Neuron (in vitro differentiated cells): Measurements from ENCODE around the gene TENM3.
A peak's percentile ranks its signal among the peaks of the same experiment; 100 is the strongest.

Experiments
- H2AFZ ChIP-seq: one replicate; pipeline ENCODE4 v1.6.1; 2013; ENCODE audit warnings: low read depth, mild to moderate bottlenecking, inconsistent platforms, low read length, moderate library complexity
- H3K27me3 ChIP-seq: one replicate; pipeline ENCODE4 v1.6.1; 2013; ENCODE audit warnings: low read length; ENCODE audit not compliant: insufficient read depth
- H3K36me3 ChIP-seq: one replicate; pipeline ENCODE4 v1.6.1; 2013; ENCODE audit warnings: low read length; ENCODE audit not compliant: insufficient read depth
- H3K4me1 ChIP-seq: one replicate; pipeline ENCODE4 v1.6.1; 2013; ENCODE audit warnings: low read length; ENCODE audit not compliant: insufficient read depth
- H3K4me3 ChIP-seq: 2 replicates; pipeline ENCODE4 v1.5.1; 2013; ENCODE audit warnings: mild to moderate bottlenecking, low read length, moderate library complexity
- H3K9me3 ChIP-seq: one replicate; pipeline ENCODE4 v1.6.1; 2013; ENCODE audit warnings: low read length

Gene TENM3

DNA sequence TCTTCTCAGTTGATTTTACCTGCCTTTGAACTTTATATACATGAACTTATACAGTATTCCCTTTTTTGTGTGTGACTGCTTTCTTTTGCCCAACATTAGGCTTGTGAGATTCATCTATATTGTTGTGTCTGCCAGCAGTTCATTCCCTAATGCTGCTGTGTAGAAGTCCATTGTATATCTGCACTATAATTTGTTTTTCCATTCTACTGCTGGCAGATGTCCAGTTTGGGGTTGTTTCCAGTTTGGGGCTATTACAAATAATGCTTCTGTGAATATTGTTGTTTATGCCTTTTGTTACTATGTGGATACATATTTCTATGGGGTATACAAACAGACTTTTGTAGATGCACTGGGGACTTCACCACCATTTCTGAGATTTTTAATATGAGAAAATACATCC lies 405.6 kb downstream of the TENM3 start:
- no peaks in the 10 kb centered on the region for H3K4me1 ChIP-seq
- no peak overlapping the region for H3K4me3 ChIP-seq
- peaks cover 10% of the 10 kb centered on the region for H3K9me3 ChIP-seq
- H3K36me3 ChIP-seq: peaks cover 3% of the 10 kb centered on the region
- H3K27me3 ChIP-seq: no peaks in the 10 kb centered on the region
- H2AFZ ChIP-seq: no peak overlapping the region

DNA sequence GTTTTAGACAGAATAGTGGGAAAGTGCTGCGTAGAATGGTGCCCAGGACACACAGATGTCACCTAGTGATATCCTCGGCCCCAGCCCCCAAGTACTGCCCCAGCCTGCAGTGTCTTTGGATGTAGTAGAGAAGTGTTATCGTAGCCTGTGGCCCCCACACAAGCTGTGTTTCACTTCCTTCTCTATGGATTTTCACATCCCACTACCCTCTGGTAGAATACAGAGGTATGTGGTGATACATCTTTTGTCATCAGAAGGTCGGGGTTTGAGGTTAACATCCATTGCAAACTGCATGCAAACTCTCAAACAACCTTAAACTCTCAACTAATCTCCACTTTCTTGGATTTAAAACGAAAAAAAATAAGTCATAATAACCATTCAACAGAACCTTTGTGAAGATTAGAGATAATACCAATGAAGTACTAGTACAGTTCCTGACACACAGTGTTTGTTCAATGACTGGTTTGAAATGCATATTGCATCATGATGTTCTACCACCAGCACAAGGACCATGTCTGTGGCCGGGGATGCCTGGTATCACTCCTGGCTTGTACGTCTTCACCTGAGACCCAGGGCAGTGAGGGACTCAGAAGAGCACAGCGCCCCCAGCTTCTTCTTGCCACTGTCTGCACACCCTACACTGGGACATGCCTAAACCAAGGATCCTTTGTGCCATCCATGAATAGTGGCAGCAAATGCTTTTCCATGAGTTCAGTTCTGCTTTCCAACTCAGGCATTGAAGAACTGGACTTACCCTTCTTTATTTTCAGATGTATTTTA lies 406.7 kb downstream of the TENM3 start:
- Histone ChIP-seq H3K4me3 (no peak overlapping the region), H2AFZ (no peak overlapping the region), H3K4me1 (no peaks in the 10 kb centered on the region), H3K9me3 (peaks cover 10% of the 10 kb centered on the region), H3K27me3 (no peaks in the 10 kb centered on the region), H3K36me3 (peaks cover 3% of the 10 kb centered on the region)

DNA sequence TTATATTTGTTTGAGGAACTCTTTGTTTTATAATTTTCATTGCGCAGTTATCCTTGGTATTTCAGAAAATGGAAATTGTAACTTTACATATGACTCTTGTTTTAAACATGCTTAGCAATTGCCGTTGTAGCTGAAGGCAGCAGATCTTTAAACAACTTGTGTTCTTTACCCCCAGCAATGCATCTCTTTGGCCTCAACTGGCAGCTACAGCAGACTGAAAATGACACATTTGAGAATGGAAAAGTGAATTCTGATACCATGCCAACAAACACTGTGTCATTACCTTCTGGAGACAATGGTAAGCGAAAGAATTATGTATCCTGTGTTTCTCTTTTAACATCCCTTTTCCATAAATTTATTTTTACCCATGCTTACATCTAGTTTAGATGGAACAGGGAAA lies 410.4 kb downstream of the TENM3 start:
- Histone ChIP-seq H3K36me3 (peaks cover 9% of the 10 kb centered on the region), H3K27me3 (no peaks in the 10 kb centered on the region), H2AFZ (no peak overlapping the region), H3K4me3 (no peak overlapping the region), H3K4me1 (no peaks in the 10 kb centered on the region), H3K9me3 (peaks cover 8% of the 10 kb centered on the region)

DNA sequence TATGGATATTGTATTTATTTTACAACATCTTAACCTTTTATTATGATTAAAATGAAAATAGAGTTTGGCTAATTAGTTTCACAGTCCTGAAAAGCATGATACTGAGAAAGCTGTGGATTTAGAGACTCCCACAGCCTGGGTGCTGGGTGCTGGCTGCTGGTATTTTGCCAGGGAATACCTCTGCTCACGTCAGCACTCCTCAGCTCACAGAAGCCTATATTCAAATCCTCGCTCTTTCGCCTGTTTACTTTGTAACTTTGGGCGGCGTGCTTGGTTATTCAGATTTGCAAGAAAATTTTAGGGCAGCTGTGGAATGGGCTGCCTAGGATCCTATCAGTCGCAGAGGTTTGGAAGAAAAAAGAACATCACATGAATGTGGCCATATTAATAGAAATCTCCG lies 412.1 kb downstream of the TENM3 start:
- H3K4me3 ChIP-seq: no peak overlapping the region

DNA sequence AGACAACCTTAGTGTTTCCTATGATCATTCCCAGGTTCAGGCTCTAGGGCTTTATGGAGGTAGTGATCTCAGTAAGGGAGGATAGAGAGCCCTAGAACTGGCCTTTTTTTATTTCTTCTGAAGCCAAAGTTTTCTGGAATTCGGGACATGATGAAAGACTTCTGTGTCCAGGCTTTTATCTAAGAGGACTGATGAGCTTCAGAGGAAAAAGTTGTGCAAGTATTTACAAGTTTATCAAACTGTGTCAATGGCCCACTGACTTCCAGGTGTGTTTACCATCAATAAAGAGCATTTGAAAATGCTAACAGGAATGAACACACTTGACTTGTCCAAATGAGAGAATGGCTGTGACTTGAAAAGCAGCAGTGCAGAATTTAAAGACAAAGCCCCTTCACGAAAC lies 419.3 kb downstream of the TENM3 start:
- H2AFZ ChIP-seq: no peak overlapping the region
- H3K4me3 ChIP-seq: no peak overlapping the region
- peaks cover 18% of the 10 kb centered on the region for H3K9me3 ChIP-seq
- no peaks in the 10 kb centered on the region for H3K4me1 ChIP-seq
- no peaks in the 10 kb centered on the region for H3K27me3 ChIP-seq
- H3K36me3 ChIP-seq: no peaks in the 10 kb centered on the region

More for the DNA sequence above, 412.1 kb downstream of the TENM3 start:
- H3K9me3 ChIP-seq: peaks cover 4% of the 10 kb centered on the region
- H3K36me3 ChIP-seq: peaks cover 9% of the 10 kb centered on the region
- H3K4me1 ChIP-seq: no peaks in the 10 kb centered on the region
- no peak overlapping the region for H2AFZ ChIP-seq
- no peaks in the 10 kb centered on the region for H3K27me3 ChIP-seq

DNA sequence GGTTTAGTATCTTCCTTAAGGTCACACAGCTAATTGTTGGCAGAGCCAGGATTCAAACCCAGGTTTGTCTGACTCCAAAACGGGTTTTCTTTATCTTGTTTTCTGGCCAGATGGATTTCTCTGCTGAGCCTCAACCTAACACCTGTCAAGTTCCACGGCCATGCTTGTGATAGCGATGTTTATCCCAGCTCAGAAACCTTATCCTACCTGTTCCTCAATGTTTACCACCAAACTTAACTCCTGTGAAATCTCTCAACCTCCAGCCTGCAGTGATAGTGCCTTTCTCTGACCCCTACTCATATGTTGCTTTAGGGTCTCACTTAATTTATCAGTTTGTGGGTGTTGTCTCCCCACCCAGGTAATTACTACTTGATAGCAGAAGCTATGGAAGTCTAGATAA lies 428.0 kb downstream of the TENM3 start:
- H3K4me1 ChIP-seq: no peaks in the 10 kb centered on the region
- no peak overlapping the region for H2AFZ ChIP-seq
- H3K4me3 ChIP-seq: no peak overlapping the region
- H3K36me3 ChIP-seq: peaks cover 13% of the 10 kb centered on the region
- no peaks in the 10 kb centered on the region for H3K27me3 ChIP-seq
- H3K9me3 ChIP-seq: no peaks in the 10 kb centered on the region

DNA sequence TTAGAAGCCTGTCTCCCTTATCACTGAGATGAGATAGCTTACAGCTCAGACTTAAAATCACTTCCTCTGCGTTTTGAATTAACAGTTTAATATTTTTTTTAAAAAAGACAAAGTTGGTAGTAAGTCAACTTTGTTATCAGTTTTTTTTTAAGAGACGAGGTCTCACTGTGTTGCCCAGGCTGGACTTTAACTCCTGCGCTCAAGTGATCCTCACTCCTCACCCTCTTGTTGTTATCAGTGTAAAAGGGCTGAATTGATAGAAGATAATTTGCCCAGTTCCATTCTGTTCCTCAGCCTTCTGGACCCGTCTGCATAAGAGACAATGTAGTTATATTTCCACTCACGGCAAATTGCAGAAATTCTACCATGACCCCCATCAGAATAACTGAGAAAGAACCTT lies 428.5 kb downstream of the TENM3 start:
- peaks cover 13% of the 10 kb centered on the region for H3K36me3 ChIP-seq
- no peaks in the 10 kb centered on the region for H3K9me3 ChIP-seq
- no peaks in the 10 kb centered on the region for H3K27me3 ChIP-seq
- H3K4me3 ChIP-seq: no peak overlapping the region
- no peaks in the 10 kb centered on the region for H3K4me1 ChIP-seq
- H2AFZ ChIP-seq: no peak overlapping the region

DNA sequence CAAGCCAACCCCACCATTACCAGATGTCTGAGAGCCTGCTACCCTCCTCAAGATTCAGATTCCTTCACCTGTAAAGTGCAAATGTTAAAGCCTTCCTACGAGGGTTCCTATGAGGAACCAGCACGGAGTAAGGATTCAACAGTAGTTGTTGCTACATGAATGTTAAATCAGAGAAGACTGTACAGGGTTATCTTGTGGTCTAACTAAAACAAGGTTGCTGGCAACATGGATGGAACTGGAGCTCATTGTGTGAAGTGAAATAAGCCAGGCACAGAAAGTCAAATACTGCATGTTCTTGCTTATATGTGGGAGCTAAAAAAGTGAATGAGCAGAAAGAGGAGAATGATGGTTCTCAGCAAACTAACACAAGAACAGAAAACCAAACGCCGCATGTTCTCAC lies 435.4 kb downstream of the TENM3 start:
- Histone ChIP-seq H3K4me3 (no peak overlapping the region), H3K27me3 (no peaks in the 10 kb centered on the region), H3K36me3 (peaks cover 22% of the 10 kb centered on the region), H3K4me1 (peaks cover 26% of the 10 kb centered on the region), H3K9me3 (no peaks in the 10 kb centered on the region), H2AFZ (no peak overlapping the region)

DNA sequence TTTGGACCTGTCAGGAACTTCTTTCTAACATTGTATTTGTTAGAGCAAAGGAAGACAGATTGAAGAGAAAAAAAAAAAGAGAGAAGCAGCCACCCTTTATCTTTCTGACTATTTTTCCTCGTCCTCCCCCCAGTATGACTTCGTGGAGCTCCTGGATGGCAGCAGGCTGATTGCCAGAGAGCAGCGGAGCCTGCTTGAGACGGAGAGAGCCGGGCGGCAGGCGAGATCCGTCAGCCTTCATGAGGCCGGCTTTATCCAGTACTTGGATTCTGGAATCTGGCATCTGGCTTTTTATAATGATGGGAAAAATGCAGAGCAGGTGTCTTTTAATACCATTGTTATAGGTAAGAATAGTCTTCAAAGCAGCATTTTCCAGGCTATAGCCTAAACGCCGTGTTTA lies 436.3 kb downstream of the TENM3 start:
- no peak overlapping the region for H3K4me3 ChIP-seq

DNA sequence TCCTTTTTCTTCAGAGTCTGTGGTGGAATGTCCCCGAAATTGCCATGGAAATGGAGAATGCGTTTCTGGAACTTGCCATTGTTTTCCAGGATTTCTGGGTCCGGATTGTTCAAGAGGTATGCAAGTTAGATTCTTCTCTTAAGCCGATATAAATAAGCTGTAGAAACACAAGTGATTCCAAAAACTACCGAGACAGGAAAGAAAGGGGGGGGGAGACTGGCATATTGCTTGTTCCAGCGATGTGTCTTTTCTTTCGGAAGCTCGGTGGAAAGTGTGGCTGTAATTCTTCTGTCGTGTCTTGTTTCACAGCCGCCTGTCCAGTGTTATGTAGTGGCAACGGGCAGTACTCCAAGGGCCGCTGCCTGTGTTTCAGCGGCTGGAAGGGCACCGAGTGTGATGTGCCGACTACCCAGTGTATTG lies 437.0 kb downstream of the TENM3 start:
- Histone ChIP-seq H3K36me3 (peaks cover 17% of the 10 kb centered on the region), H3K9me3 (no peaks in the 10 kb centered on the region), H3K4me3 (peak overlapping the region; percentile 32), H3K27me3 (no peaks in the 10 kb centered on the region), H2AFZ (peak overlapping the region; percentile 17), H3K4me1 (peaks cover 26% of the 10 kb centered on the region)

More for the DNA sequence above, 436.3 kb downstream of the TENM3 start:
- Histone ChIP-seq H3K36me3 (peaks cover 20% of the 10 kb centered on the region), H2AFZ (no peak overlapping the region), H3K27me3 (no peaks in the 10 kb centered on the region), H3K9me3 (no peaks in the 10 kb centered on the region), H3K4me1 (peaks cover 26% of the 10 kb centered on the region)

DNA sequence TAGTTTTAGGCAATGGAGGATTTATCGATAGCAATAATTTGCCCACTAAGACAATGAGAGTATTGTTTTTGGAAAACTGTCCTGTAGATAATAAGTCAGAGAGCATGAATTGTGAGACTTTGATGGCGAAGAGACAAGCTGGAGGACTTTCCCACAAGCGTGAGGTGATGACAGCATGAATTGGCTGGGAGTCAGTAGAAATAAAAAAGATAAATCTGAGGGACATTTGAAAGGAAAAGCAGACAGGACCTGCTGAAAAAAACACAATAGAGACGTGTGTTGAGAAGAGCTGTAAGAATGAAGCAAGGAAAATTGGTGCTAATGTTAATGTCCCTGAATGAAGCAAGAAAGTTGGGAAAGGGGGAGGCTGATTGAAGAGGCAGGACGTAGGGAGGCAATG lies 440.5 kb downstream of the TENM3 start:
- H3K27me3 ChIP-seq: no peaks in the 10 kb centered on the region
- H3K36me3 ChIP-seq: peaks cover 18% of the 10 kb centered on the region
- H3K9me3 ChIP-seq: no peaks in the 10 kb centered on the region
- peaks cover 26% of the 10 kb centered on the region for H3K4me1 ChIP-seq
- H3K4me3 ChIP-seq: no peak overlapping the region
- H2AFZ ChIP-seq: no peak overlapping the region

DNA sequence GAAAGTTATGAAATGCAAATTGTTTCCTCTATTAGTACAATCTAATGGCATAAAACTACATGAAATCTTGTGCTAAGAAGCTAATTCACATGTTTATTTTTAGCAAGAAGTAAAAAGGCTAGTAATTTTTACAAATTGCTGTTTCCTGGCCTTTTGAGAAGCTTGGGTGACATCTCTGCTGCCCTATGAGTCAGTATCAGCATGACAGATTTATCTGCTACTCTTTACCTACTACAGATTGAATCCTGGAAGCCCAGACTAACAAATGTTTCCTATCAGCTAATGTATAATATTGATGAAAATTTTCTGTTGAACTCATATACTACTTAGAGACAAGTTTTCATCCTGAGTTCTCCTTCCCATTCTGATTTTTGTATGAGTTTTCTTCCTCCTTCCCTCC lies 441.6 kb downstream of the TENM3 start:
- Histone ChIP-seq H3K9me3 (no peaks in the 10 kb centered on the region), H3K36me3 (peaks cover 29% of the 10 kb centered on the region), H3K27me3 (no peaks in the 10 kb centered on the region), H3K4me3 (no peak overlapping the region), H2AFZ (no peak overlapping the region), H3K4me1 (peaks cover 20% of the 10 kb centered on the region)

DNA sequence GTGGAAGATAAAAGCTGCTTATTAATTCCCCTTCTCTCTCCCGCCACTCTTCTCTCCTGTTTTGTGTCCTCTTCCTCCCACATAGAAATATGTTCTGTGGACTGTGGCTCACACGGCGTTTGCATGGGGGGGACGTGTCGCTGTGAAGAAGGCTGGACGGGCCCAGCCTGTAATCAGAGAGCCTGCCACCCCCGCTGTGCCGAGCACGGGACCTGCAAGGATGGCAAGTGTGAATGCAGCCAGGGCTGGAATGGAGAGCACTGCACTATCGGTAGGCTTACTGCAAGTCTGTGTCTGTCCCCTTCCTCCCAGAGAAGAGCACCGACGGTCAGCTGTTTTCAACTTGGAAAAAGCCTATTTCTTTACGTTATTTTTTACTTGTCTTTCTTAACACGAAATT lies 444.9 kb downstream of the TENM3 start:
- Histone ChIP-seq H3K27me3 (no peaks in the 10 kb centered on the region), H3K4me3 (no peak overlapping the region), H3K9me3 (peaks cover 4% of the 10 kb centered on the region), H2AFZ (no peak overlapping the region), H3K36me3 (peaks cover 35% of the 10 kb centered on the region), H3K4me1 (no peaks in the 10 kb centered on the region)

DNA sequence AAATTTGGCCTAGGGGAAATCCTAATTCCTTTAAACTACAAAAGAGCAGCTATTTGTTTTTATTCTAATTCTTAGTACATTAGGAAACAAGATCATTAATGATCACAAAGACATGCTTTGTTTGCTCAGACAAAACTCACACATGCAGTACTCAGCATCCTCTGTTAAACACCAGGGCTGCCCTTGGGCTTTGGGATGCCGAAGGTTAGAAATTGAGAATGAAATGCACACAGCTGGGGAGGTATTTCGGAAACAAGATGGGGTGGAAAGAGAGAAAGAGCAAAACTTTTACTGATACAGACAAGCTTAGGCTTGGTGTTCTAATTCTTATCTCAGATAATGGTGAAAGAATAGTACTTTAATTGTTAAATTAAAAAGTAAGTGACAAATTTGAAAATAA lies 451.3 kb downstream of the TENM3 start:
- Histone ChIP-seq H3K36me3 (peaks cover 29% of the 10 kb centered on the region), H3K4me3 (no peak overlapping the region), H2AFZ (no peak overlapping the region), H3K4me1 (no peaks in the 10 kb centered on the region), H3K9me3 (peaks cover 4% of the 10 kb centered on the region), H3K27me3 (no peaks in the 10 kb centered on the region)
